HCT116 (cell line): ENCODE results near the gene RIF1. TPM values are rescaled to one million over a fixed set of nuclear protein-coding genes. Genes with fewer than 3 reads are reported as not detected.

Experiments
- ATAC-seq: fragments of 200-7000 bp; cut with Tn5 transposase; 2 replicates; pipeline ENCODE4 v1.9.1; 2020; ENCODE audit warnings: mild to moderate bottlenecking, moderate library complexity
- BruUV-seq: library from RNA; stranded (reverse); fragments of 400-500 nt; replicated peaks from 2 replicates; lab custom pipeline; 2021; lab: Mats Ljungman, UMichigan
- CTCF ChIA-PET: fragments of 300-600 bp; sonication (Branson Sonifier 250); formaldehyde crosslinking; loops from one replicate; lab custom pipeline; 2021; ENCODE audit warnings: antibody characterized with exemption; lab: Charles Lee
- POLR2A ChIA-PET: fragments of 300-600, 350-600 bp; sonication (Branson Sonifier 250); formaldehyde crosslinking; loops from one replicate; lab custom pipeline; 2021; ENCODE audit warnings: antibody characterized with exemption; lab: Charles Lee
- RAD21 ChIA-PET, 2 experiments: fragments of 300-600 bp; sonication (Branson Sonifier 250); formaldehyde crosslinking; loops; one replicate each; lab custom pipeline; 2023; ENCODE audit warnings: low total read pairs in 2 of 2; ENCODE audit not compliant: uncharacterized antibody in 2 of 2, unreplicated experiment in 2 of 2, low non-redundant PET in 1 of 2; lab: Charles Lee
- DNase-seq: peaks from one replicate; pipeline ENCODE4 v3.0.0-alpha.2; 2010; ENCODE audit warnings: low read depth, low spot score
- H2AFZ ChIP-seq: fragments of 200-600 bp; shearing (Covaris generic), sonication (generic); 2 replicates; pipeline ENCODE4 v1.6.1; 2017; ENCODE audit warnings: low read depth, mixed run types, mixed read lengths, antibody characterized with exemption, low read length; ENCODE audit not compliant: poor library complexity, severe bottlenecking
- H3K27ac ChIP-seq: 2 replicates; pipeline ENCODE4 v1.5.1; 2012; ENCODE audit warnings: low read depth, low read length
- H3K27me3 ChIP-seq: fragments of 200-600 bp; sonication (generic); 2 replicates; pipeline ENCODE4 v1.6.1; 2016; ENCODE audit warnings: mixed run types, low read length, mixed read lengths; ENCODE audit not compliant: insufficient read depth
- H3K36me3 ChIP-seq, 2 experiments: fragments of 200-500 bp in 1 of 2; fragments of 200-600 bp in 1 of 2; sonication (Bioruptor generic) in 1 of 2; sonication (generic) in 1 of 2; 2 replicates each; pipeline versions ENCODE4 v1.5.1 to v1.6.1; 2014 to 2016; ENCODE audit warnings: low read length in 2 of 2, inconsistent platforms in 1 of 2, mixed read lengths in 1 of 2, mixed run types in 1 of 2; ENCODE audit not compliant: insufficient read depth in 2 of 2, control insufficient read depth in 1 of 2
- H3K4me1 ChIP-seq, 2 experiments: fragments of 200-600 bp in 1 of 2; sonication (generic) in 1 of 2; 2 replicates each; pipeline versions ENCODE4 v1.5.1 to v1.6.1; 2012 to 2017; ENCODE audit warnings: low read length in 2 of 2, inconsistent platforms in 1 of 2, mild to moderate bottlenecking in 1 of 2, mixed read lengths in 1 of 2, mixed run types in 1 of 2, moderate library complexity in 1 of 2; ENCODE audit not compliant: insufficient read depth in 2 of 2, control insufficient read depth in 1 of 2
- H3K4me2 ChIP-seq: fragments of 200-600 bp; sonication (generic); 2 replicates; pipeline ENCODE4 v1.6.1; 2017; ENCODE audit warnings: mixed run types, low read length, mixed read lengths
- H3K4me3 ChIP-seq, 2 experiments: fragments of 200-600 bp in 1 of 2; sonication (generic) in 1 of 2; replicated peaks in 1 of 2; 2 replicates each; pipeline ENCODE4 v1.5.1; 2011 to 2016; ENCODE audit warnings: low read length in 2 of 2, control low read depth in 1 of 2, low read depth in 1 of 2, mild to moderate bottlenecking in 1 of 2, mixed read lengths in 1 of 2, mixed run types in 1 of 2
- H3K79me2 ChIP-seq: fragments of 200-600 bp; sonication (generic); 2 replicates; pipeline ENCODE4 v1.6.1; 2017; ENCODE audit warnings: mild to moderate bottlenecking, mixed run types, low read length, moderate library complexity, mixed read lengths; ENCODE audit not compliant: insufficient read depth
- H3K9ac ChIP-seq: fragments of 200-600 bp; sonication (generic); 2 replicates; pipeline ENCODE4 v1.6.1; 2016; ENCODE audit warnings: low read length, mixed read lengths
- H3K9me2 ChIP-seq: fragments of 200-600 bp; sonication (generic), shearing (Covaris generic); 2 replicates; pipeline ENCODE4 v1.6.1; 2017; ENCODE audit warnings: mixed run types, mild to moderate bottlenecking, moderate library complexity; ENCODE audit not compliant: insufficient read depth
- H3K9me3 ChIP-seq, 2 experiments: fragments of 200-500 bp in 1 of 2; fragments of 200-600 bp in 1 of 2; sonication (Bioruptor generic) in 1 of 2; sonication (generic) in 1 of 2; 2 replicates each; pipeline ENCODE4 v1.6.1; 2014 to 2017; ENCODE audit warnings: low read length in 2 of 2, mixed read lengths in 2 of 2, inconsistent platforms in 1 of 2, low read depth in 1 of 2, mild to moderate bottlenecking in 1 of 2, mixed run types in 1 of 2, moderate library complexity in 1 of 2; ENCODE audit not compliant: control insufficient read depth in 1 of 2, insufficient read depth in 1 of 2
- H4K20me1 ChIP-seq: fragments of 200-600 bp; sonication (generic), shearing (Covaris generic); 2 replicates; pipeline ENCODE4 v1.6.1; 2017; ENCODE audit warnings: mixed run types, mild to moderate bottlenecking, moderate library complexity; ENCODE audit not compliant: insufficient read depth
- CBX3 ChIP-seq: IDR thresholded peaks from 2 replicates; pipeline ENCODE4 v1.6.1; 2012; ENCODE audit warnings: low read depth
- CEBPB ChIP-seq: IDR thresholded peaks from 2 replicates; pipeline ENCODE4 v1.6.1; 2012; ENCODE audit warnings: low read depth
- CTCF ChIP-seq, 3 experiments: fragments of 200-600 bp in 1 of 3; sonication (generic) in 1 of 3; IDR thresholded peaks in 2 of 3; conservative IDR thresholded peaks in 1 of 3; 2 replicates each; pipeline ENCODE4 v1.5.1; 2012 to 2017; ENCODE audit warnings: low read depth in 2 of 3, low read length in 2 of 3, antibody characterized with exemption in 1 of 3, borderline replicate concordance in 1 of 3, control low read depth in 1 of 3, mild to moderate bottlenecking in 1 of 3, mixed read lengths in 1 of 3, mixed run types in 1 of 3, moderate library complexity in 1 of 3; ENCODE audit not compliant: insufficient read depth in 1 of 3
- EGR1 ChIP-seq: IDR thresholded peaks from 2 replicates; pipeline ENCODE4 v1.6.1; 2012; ENCODE audit warnings: low read depth
- EZH2phosphoT487 ChIP-seq: fragments of 200-600 bp; IDR thresholded peaks from 2 replicates; pipeline ENCODE4 v1.6.1; 2018; ENCODE audit warnings: antibody characterized with exemption, borderline replicate concordance
- POLR2AphosphoS5 ChIP-seq: IDR thresholded peaks from 2 replicates; pipeline ENCODE4 v1.6.1; 2011; ENCODE audit warnings: mild to moderate bottlenecking, low read depth, low read length, moderate library complexity
- RAD21 ChIP-seq: IDR thresholded peaks from 2 replicates; pipeline ENCODE4 v1.6.1; 2012; ENCODE audit warnings: low read depth, mild to moderate bottlenecking
- SIN3A ChIP-seq: IDR thresholded peaks from 2 replicates; pipeline ENCODE4 v1.6.1; 2012; ENCODE audit warnings: low read depth
- SRF ChIP-seq: IDR thresholded peaks from 2 replicates; pipeline ENCODE4 v1.6.1; 2012; ENCODE audit warnings: low read depth
- ZFX ChIP-seq: fragments of 450-650 bp; IDR thresholded peaks from 2 replicates; pipeline ENCODE4 v1.6.1; 2017
- ZNF274 ChIP-seq: fragments of 200-500 bp; sonication (Bioruptor generic); IDR thresholded peaks from 2 replicates; pipeline ENCODE4 v1.6.1; 2014; ENCODE audit warnings: mild to moderate bottlenecking, low read depth, low read length, inconsistent platforms
- intact Hi-C: fragments of 100-400 bp; cut with micrococcal nuclease; formaldehyde crosslinking; loops from 2 replicates; pipeline ENCODE4 v1.10.0; 2022
- total RNA-seq: library from RNA; stranded (reverse); gene quantifications from one replicate; pipeline ENCODE4 v1.2.1, GENCODE V29; 2021; ENCODE audit not compliant: unreplicated experiment
- TF ChIP-seq, protein P1 (sequence below): IDR thresholded peaks from 2 replicates; pipeline ENCODE4 v1.6.1; 2012

The RIF1 gene
- total RNA-seq, 1 experiment from 2014 or later, result 48.0 TPM

- TF ChIP-seq CTCF (IDR thresholded peaks at IDR 0.05 in 2 of 3, conservative IDR thresholded peaks at IDR 0.05 in 1 of 3; ENCODE audit: borderline replicate concordance in 1 of 3, insufficient read depth in 1 of 3, low read depth in 2 of 3, low read length in 2 of 3) (no peak), SRF (no peak), ZFX (no peak), EGR1 (no peak), POLR2AphosphoS5 (no peak), RAD21 (no peak), CEBPB (no peak), ZNF274 (no peak)
- TF ChIP-seq, protein P1, sequence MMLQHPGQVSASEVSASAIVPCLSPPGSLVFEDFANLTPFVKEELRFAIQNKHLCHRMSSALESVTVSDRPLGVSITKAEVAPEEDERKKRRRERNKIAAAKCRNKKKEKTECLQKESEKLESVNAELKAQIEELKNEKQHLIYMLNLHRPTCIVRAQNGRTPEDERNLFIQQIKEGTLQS, result no peak
Measured at GRCh38 chr2:151486053-151486452, 76.4 kb downstream of the RIF1 start (continued).

DNA sequence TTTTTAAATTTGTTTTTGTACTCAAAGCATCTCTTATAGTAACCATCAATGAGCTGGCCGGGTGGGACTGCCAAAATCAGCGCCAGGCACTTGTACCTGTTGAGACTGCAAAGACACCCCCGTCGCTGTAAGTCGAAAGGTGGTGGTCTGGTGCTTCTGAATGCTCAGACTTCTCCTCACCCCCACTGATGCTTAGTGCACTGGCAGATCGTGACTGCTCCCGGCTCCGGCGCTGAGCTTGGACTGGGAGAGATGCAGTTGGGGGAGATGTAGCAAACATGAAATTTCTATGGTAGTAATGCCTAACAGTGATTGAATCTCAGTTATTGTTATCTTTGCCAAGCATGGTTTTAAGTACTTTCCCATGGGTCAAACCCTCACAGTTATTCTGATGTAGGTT lies 80.6 kb downstream of the RIF1 start:
- Histone ChIP-seq H3K79me2 (no peaks in the 10 kb centered on the region), H3K9ac (no peak overlapping the region), H3K27ac (no peak overlapping the region), H3K9me3 (no peaks in the 10 kb centered on the region), H3K4me1 (no peaks in the 10 kb centered on the region), H3K4me3 (no peak overlapping the region), H3K9me2 (no peaks in the 10 kb centered on the region), H4K20me1 (no peaks in the 10 kb centered on the region), H3K4me2 (no peak overlapping the region), H2AFZ (no peak overlapping the region), H3K27me3 (no peaks in the 10 kb centered on the region), H3K36me3 (no peaks in the 10 kb centered on the region; a peak in 2 of 4 replicates)
- no peak for TF ChIP-seq EZH2phosphoT487
- TF ChIP-seq SIN3A, result no peak
- TF ChIP-seq CBX3, result no peak
- TF ChIP-seq RAD21, result no peak
- no peak for TF ChIP-seq ZFX
- ATAC-seq (no peak), DNase-seq (no peak)
- POLR2A ChIA-PET, result no interaction called here
- no TSS peak for BruUV-seq
- RAD21 ChIA-PET, result no interaction called here
- CTCF ChIA-PET, result interaction anchor here (1.1 kb wide), 1 partner anchor 53 kb away, joined by 3 read pairs; no protein-coding TSS in a partner anchor
- intact Hi-C loops, result no loop called here
